HCT116 (cell line): ENCODE measurements around the gene RPAIN. TPM values are rescaled to one million over a fixed set of nuclear protein-coding genes. Genes with fewer than 3 reads are reported as not detected.

Experiments
- ATAC-seq: fragments of 200-7000 bp; cut with Tn5 transposase; 2 replicates; pipeline ENCODE4 v1.9.1; 2020; ENCODE audit warnings: mild to moderate bottlenecking, moderate library complexity
- BruUV-seq: library from RNA; stranded (reverse); fragments of 400-500 nt; replicated peaks from 2 replicates; lab custom pipeline; 2021; lab: Mats Ljungman, UMichigan
- CTCF ChIA-PET: fragments of 300-600 bp; sonication (Branson Sonifier 250); formaldehyde crosslinking; loops from one replicate; lab custom pipeline; 2021; ENCODE audit warnings: antibody characterized with exemption; lab: Charles Lee
- POLR2A ChIA-PET: fragments of 300-600, 350-600 bp; sonication (Branson Sonifier 250); formaldehyde crosslinking; loops from one replicate; lab custom pipeline; 2021; ENCODE audit warnings: antibody characterized with exemption; lab: Charles Lee
- RAD21 ChIA-PET, 2 experiments: fragments of 300-600 bp; sonication (Branson Sonifier 250); formaldehyde crosslinking; loops; one replicate each; lab custom pipeline; 2023; ENCODE audit warnings: low total read pairs in 2 of 2; ENCODE audit not compliant: uncharacterized antibody in 2 of 2, unreplicated experiment in 2 of 2, low non-redundant PET in 1 of 2; lab: Charles Lee
- DNase-seq: peaks from one replicate; pipeline ENCODE4 v3.0.0-alpha.2; 2010; ENCODE audit warnings: low read depth, low spot score
- H2AFZ ChIP-seq: fragments of 200-600 bp; shearing (Covaris generic), sonication (generic); 2 replicates; pipeline ENCODE4 v1.6.1; 2017; ENCODE audit warnings: low read depth, mixed run types, mixed read lengths, antibody characterized with exemption, low read length; ENCODE audit not compliant: poor library complexity, severe bottlenecking
- H3K27ac ChIP-seq: 2 replicates; pipeline ENCODE4 v1.5.1; 2012; ENCODE audit warnings: low read depth, low read length
- H3K27me3 ChIP-seq: fragments of 200-600 bp; sonication (generic); 2 replicates; pipeline ENCODE4 v1.6.1; 2016; ENCODE audit warnings: mixed run types, low read length, mixed read lengths; ENCODE audit not compliant: insufficient read depth
- H3K36me3 ChIP-seq, 2 experiments: fragments of 200-500 bp in 1 of 2; fragments of 200-600 bp in 1 of 2; sonication (Bioruptor generic) in 1 of 2; sonication (generic) in 1 of 2; 2 replicates each; pipeline versions ENCODE4 v1.5.1 to v1.6.1; 2014 to 2016; ENCODE audit warnings: low read length in 2 of 2, inconsistent platforms in 1 of 2, mixed read lengths in 1 of 2, mixed run types in 1 of 2; ENCODE audit not compliant: insufficient read depth in 2 of 2, control insufficient read depth in 1 of 2
- H3K4me1 ChIP-seq, 2 experiments: fragments of 200-600 bp in 1 of 2; sonication (generic) in 1 of 2; 2 replicates each; pipeline versions ENCODE4 v1.5.1 to v1.6.1; 2012 to 2017; ENCODE audit warnings: low read length in 2 of 2, inconsistent platforms in 1 of 2, mild to moderate bottlenecking in 1 of 2, mixed read lengths in 1 of 2, mixed run types in 1 of 2, moderate library complexity in 1 of 2; ENCODE audit not compliant: insufficient read depth in 2 of 2, control insufficient read depth in 1 of 2
- H3K4me2 ChIP-seq: fragments of 200-600 bp; sonication (generic); 2 replicates; pipeline ENCODE4 v1.6.1; 2017; ENCODE audit warnings: mixed run types, low read length, mixed read lengths
- H3K4me3 ChIP-seq, 2 experiments: fragments of 200-600 bp in 1 of 2; sonication (generic) in 1 of 2; replicated peaks in 1 of 2; 2 replicates each; pipeline ENCODE4 v1.5.1; 2011 to 2016; ENCODE audit warnings: low read length in 2 of 2, control low read depth in 1 of 2, low read depth in 1 of 2, mild to moderate bottlenecking in 1 of 2, mixed read lengths in 1 of 2, mixed run types in 1 of 2
- H3K79me2 ChIP-seq: fragments of 200-600 bp; sonication (generic); 2 replicates; pipeline ENCODE4 v1.6.1; 2017; ENCODE audit warnings: mild to moderate bottlenecking, mixed run types, low read length, moderate library complexity, mixed read lengths; ENCODE audit not compliant: insufficient read depth
- H3K9ac ChIP-seq: fragments of 200-600 bp; sonication (generic); 2 replicates; pipeline ENCODE4 v1.6.1; 2016; ENCODE audit warnings: low read length, mixed read lengths
- H3K9me2 ChIP-seq: fragments of 200-600 bp; sonication (generic), shearing (Covaris generic); 2 replicates; pipeline ENCODE4 v1.6.1; 2017; ENCODE audit warnings: mixed run types, mild to moderate bottlenecking, moderate library complexity; ENCODE audit not compliant: insufficient read depth
- H3K9me3 ChIP-seq, 2 experiments: fragments of 200-500 bp in 1 of 2; fragments of 200-600 bp in 1 of 2; sonication (Bioruptor generic) in 1 of 2; sonication (generic) in 1 of 2; 2 replicates each; pipeline ENCODE4 v1.6.1; 2014 to 2017; ENCODE audit warnings: low read length in 2 of 2, mixed read lengths in 2 of 2, inconsistent platforms in 1 of 2, low read depth in 1 of 2, mild to moderate bottlenecking in 1 of 2, mixed run types in 1 of 2, moderate library complexity in 1 of 2; ENCODE audit not compliant: control insufficient read depth in 1 of 2, insufficient read depth in 1 of 2
- H4K20me1 ChIP-seq: fragments of 200-600 bp; sonication (generic), shearing (Covaris generic); 2 replicates; pipeline ENCODE4 v1.6.1; 2017; ENCODE audit warnings: mixed run types, mild to moderate bottlenecking, moderate library complexity; ENCODE audit not compliant: insufficient read depth
- CBX3 ChIP-seq: IDR thresholded peaks from 2 replicates; pipeline ENCODE4 v1.6.1; 2012; ENCODE audit warnings: low read depth
- CEBPB ChIP-seq: IDR thresholded peaks from 2 replicates; pipeline ENCODE4 v1.6.1; 2012; ENCODE audit warnings: low read depth
- CTCF ChIP-seq, 3 experiments: fragments of 200-600 bp in 1 of 3; sonication (generic) in 1 of 3; IDR thresholded peaks in 2 of 3; conservative IDR thresholded peaks in 1 of 3; 2 replicates each; pipeline ENCODE4 v1.5.1; 2012 to 2017; ENCODE audit warnings: low read depth in 2 of 3, low read length in 2 of 3, antibody characterized with exemption in 1 of 3, borderline replicate concordance in 1 of 3, control low read depth in 1 of 3, mild to moderate bottlenecking in 1 of 3, mixed read lengths in 1 of 3, mixed run types in 1 of 3, moderate library complexity in 1 of 3; ENCODE audit not compliant: insufficient read depth in 1 of 3
- EZH2 ChIP-seq: fragments of 200-600 bp; sonication (generic); IDR thresholded peaks from 2 replicates; pipeline ENCODE4 v1.6.1; 2017; ENCODE audit warnings: antibody characterized with exemption, mixed run types
- EZH2phosphoT487 ChIP-seq: fragments of 200-600 bp; IDR thresholded peaks from 2 replicates; pipeline ENCODE4 v1.6.1; 2018; ENCODE audit warnings: antibody characterized with exemption, borderline replicate concordance
- MAX ChIP-seq: IDR thresholded peaks from 2 replicates; pipeline ENCODE4 v1.6.1; 2012
- RAD21 ChIP-seq: IDR thresholded peaks from 2 replicates; pipeline ENCODE4 v1.6.1; 2012; ENCODE audit warnings: low read depth, mild to moderate bottlenecking
- REST ChIP-seq: IDR thresholded peaks from 2 replicates; pipeline ENCODE4 v1.6.1; 2012; ENCODE audit warnings: low read depth
- SP1 ChIP-seq: IDR thresholded peaks from 2 replicates; pipeline ENCODE4 v1.6.1; 2012; ENCODE audit warnings: low read depth
- SRF ChIP-seq: IDR thresholded peaks from 2 replicates; pipeline ENCODE4 v1.6.1; 2012; ENCODE audit warnings: low read depth
- TCF7L2 ChIP-seq: IDR thresholded peaks from 2 replicates; pipeline ENCODE4 v1.7.0; 2011; ENCODE audit warnings: borderline replicate concordance, inconsistent platforms; ENCODE audit not compliant: insufficient read depth, insufficient read length; ENCODE audit errors: extremely low read depth
- YY1 ChIP-seq: IDR thresholded peaks from 2 replicates; pipeline ENCODE4 v1.6.1; 2011; ENCODE audit warnings: low read length, low read depth, moderate library complexity, mild to moderate bottlenecking; ENCODE audit not compliant: insufficient replicate concordance; ENCODE audit errors: extremely low read depth
- intact Hi-C: fragments of 100-400 bp; cut with micrococcal nuclease; formaldehyde crosslinking; loops from 2 replicates; pipeline ENCODE4 v1.10.0; 2022
- total RNA-seq: library from RNA; stranded (reverse); gene quantifications from one replicate; pipeline ENCODE4 v1.2.1, GENCODE V29; 2021; ENCODE audit not compliant: unreplicated experiment
- TF ChIP-seq, protein P1 (sequence below): IDR thresholded peaks from 2 replicates; pipeline ENCODE4 v1.6.1; 2011; ENCODE audit warnings: mild to moderate bottlenecking, low read length, moderate library complexity; ENCODE audit not compliant: insufficient replicate concordance; ENCODE audit errors: extremely low read depth
- TF ChIP-seq, protein P2 (sequence below): IDR thresholded peaks from 2 replicates; pipeline ENCODE4 v1.6.1; 2012

Gene RPAIN
- total RNA-seq, 1 experiment from 2014 or later = 67.9 TPM

DNA sequence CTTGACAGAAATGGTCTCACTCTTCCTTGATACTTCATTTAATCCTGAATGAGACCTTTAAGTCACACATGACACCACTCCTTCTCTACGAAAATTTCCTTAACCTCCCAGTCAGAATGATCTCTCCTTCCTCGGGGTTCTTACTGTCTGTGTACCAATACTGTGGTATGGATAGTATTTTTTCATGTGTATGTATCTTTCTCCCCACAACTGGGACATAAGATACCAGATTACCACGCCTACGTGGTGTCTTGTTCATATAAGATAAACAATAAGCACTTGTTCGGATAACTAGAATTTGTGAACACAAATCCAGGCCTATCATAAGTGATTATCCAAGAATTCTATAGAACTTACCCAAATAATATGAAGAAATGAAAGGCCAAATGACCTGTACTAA lies 11.8 kb upstream of the RPAIN start:
- peaks cover 0 to 2% of the 10 kb centered on the region in 2 experiments; a peak in 2 of 4 replicates for H3K4me1 ChIP-seq
- peaks cover 74 to 84% of the 10 kb centered on the region in 2 experiments for H3K36me3 ChIP-seq
- H3K27me3 ChIP-seq = no peaks in the 10 kb centered on the region
- ATAC-seq = no peak
- H3K79me2 ChIP-seq = peaks cover 89% of the 10 kb centered on the region
- no peaks in the 10 kb centered on the region; the same call in none of the 2 replicates for H4K20me1 ChIP-seq
- TF ChIP-seq YY1 (no peak), CBX3 (no peak), SRF (no peak), CTCF (IDR thresholded peaks at IDR 0.05 in 2 of 3, conservative IDR thresholded peaks at IDR 0.05 in 1 of 3; ENCODE audit: borderline replicate concordance in 1 of 3, insufficient read depth in 1 of 3, low read depth in 2 of 3, low read length in 2 of 3) (no peak), EZH2 (no peak), EZH2phosphoT487 (no peak), TCF7L2 (no peak), CEBPB (no peak), MAX (no peak), REST (no peak), RAD21 (no peak), SP1 (no peak)
- TF ChIP-seq, protein P1, sequence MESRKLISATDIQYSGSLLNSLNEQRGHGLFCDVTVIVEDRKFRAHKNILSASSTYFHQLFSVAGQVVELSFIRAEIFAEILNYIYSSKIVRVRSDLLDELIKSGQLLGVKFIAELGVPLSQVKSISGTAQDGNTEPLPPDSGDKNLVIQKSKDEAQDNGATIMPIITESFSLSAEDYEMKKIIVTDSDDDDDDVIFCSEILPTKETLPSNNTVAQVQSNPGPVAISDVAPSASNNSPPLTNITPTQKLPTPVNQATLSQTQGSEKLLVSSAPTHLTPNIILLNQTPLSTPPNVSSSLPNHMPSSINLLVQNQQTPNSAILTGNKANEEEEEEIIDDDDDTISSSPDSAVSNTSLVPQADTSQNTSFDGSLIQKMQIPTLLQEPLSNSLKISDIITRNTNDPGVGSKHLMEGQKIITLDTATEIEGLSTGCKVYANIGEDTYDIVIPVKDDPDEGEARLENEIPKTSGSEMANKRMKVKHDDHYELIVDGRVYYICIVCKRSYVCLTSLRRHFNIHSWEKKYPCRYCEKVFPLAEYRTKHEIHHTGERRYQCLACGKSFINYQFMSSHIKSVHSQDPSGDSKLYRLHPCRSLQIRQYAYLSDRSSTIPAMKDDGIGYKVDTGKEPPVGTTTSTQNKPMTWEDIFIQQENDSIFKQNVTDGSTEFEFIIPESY = no peak
- TF ChIP-seq, protein P2, sequence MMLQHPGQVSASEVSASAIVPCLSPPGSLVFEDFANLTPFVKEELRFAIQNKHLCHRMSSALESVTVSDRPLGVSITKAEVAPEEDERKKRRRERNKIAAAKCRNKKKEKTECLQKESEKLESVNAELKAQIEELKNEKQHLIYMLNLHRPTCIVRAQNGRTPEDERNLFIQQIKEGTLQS = no peak
- TF ChIP-seq, all 23 proteins: peak for 0
- H2AFZ ChIP-seq = no peak overlapping the region
- no peak overlapping the region for H3K4me2 ChIP-seq
- BruUV-seq = no TSS peak
- H3K9ac ChIP-seq = no peak overlapping the region
- no peak overlapping the region for H3K27ac ChIP-seq
- no peaks in the 10 kb centered on the region for H3K9me3 ChIP-seq
- H3K4me3 ChIP-seq = no peak overlapping the region
- intact Hi-C loops = no loop called here
- no peaks in the 10 kb centered on the region for H3K9me2 ChIP-seq
- no peak for DNase-seq
- RAD21 ChIA-PET = no interaction called here
- CTCF ChIA-PET = no interaction called here
- POLR2A ChIA-PET = no interaction called here
